NCI-H2029 (cell line): ENCODE data around the gene TIMP2.
"Not testable (repeated sequence)": the region's sequence is repeated elsewhere in the genome, so short reads cannot be mapped to it uniquely, and the experiment has no call there.

Experiments
- DNase-seq: peaks from one replicate; lab custom pipeline; 2025; lab: John Stamatoyannopoulos, UW

Gene TIMP2

GRCh38 chr17:78929908-78930775 lies 5.0 kb upstream of the TIMP2 start:
- peak; percentile 14 for DNase-seq

- DNase-seq: no peak
These were observed 722 bp upstream of the TIMP2 start for GRCh38 chr17:78925662-78926555.

- DNase-seq: no peak
These were observed 571 bp downstream of the TIMP2 start for GRCh38 chr17:78924481-78925151.

- DNase-seq: peak; percentile 55
These were observed 1.3 kb downstream of the TIMP2 start for GRCh38 chr17:78923660-78924453.

- DNase-seq: no peak
These were observed 2.2 kb downstream of the TIMP2 start for GRCh38 chr17:78922816-78923498.

GRCh38 chr17:78921437-78921971 lies 3.7 kb downstream of the TIMP2 start:
- DNase-seq: no peak

- DNase-seq: no peak
These were observed 4.7 kb downstream of the TIMP2 start for GRCh38 chr17:78920528-78920927.

GRCh38 chr17:78919861-78920450 lies 5.2 kb downstream of the TIMP2 start:
- DNase-seq: no peak

GRCh38 chr17:78918979-78919378 lies 6.2 kb downstream of the TIMP2 start:
- no peak for DNase-seq

- DNase-seq: no peak
These were observed 7.5 kb downstream of the TIMP2 start for GRCh38 chr17:78917451-78918275.

- no peak for DNase-seq
These were observed 9.1 kb downstream of the TIMP2 start for GRCh38 chr17:78915872-78916632.

- DNase-seq: no peak
These were observed 12.1 kb downstream of the TIMP2 start for GRCh38 chr17:78913115-78913514.

- DNase-seq: no peak
These were observed 13.1 kb downstream of the TIMP2 start for GRCh38 chr17:78912082-78912481.

GRCh38 chr17:78911543-78911942 lies 13.6 kb downstream of the TIMP2 start:
- not testable (repeated sequence) for DNase-seq

GRCh38 chr17:78910497-78911284 lies 14.5 kb downstream of the TIMP2 start:
- no peak for DNase-seq

- DNase-seq: peak; percentile 43
These were observed 16.8 kb downstream of the TIMP2 start for GRCh38 chr17:78908426-78908825.

GRCh38 chr17:78905541-78905940 lies 19.6 kb downstream of the TIMP2 start:
- DNase-seq: peak; percentile 27

GRCh38 chr17:78905116-78905515 lies 20.1 kb downstream of the TIMP2 start:
- no peak for DNase-seq
